H9 (cell line): ENCODE results near the gene PRSS56. TPM values are rescaled to one million over a fixed set of nuclear protein-coding genes. Genes with fewer than 3 reads are reported as not detected.

ENCODE experiments used
- DNase-seq: peaks from one replicate; pipeline ENCODE4 v3.0.0-alpha.2; 2017
- H2AFZ ChIP-seq: one replicate; pipeline ENCODE4 v1.6.1; 2013; ENCODE audit warnings: mild to moderate bottlenecking, low read length, control low read depth, moderate library complexity
- H2AK5ac ChIP-seq: 2 replicates; pipeline ENCODE4 v1.6.1; 2013; ENCODE audit warnings: low read length, control low read depth, mixed read lengths; ENCODE audit not compliant: insufficient read length
- H2BK120ac ChIP-seq: one replicate; pipeline ENCODE4 v1.6.1; 2013; ENCODE audit warnings: low read depth, mild to moderate bottlenecking, low read length, control low read depth, inconsistent platforms; ENCODE audit not compliant: poor library complexity, severe bottlenecking
- H2BK12ac ChIP-seq: 2 replicates; pipeline ENCODE4 v1.6.1; 2013; ENCODE audit warnings: low read length, control low read depth, mixed read lengths, low read depth; ENCODE audit not compliant: insufficient read length
- H2BK15ac ChIP-seq: 2 replicates; pipeline ENCODE4 v1.6.1; 2013; ENCODE audit warnings: low read depth, low read length, control low read depth
- H2BK20ac ChIP-seq: one replicate; pipeline ENCODE4 v1.6.1; 2013; ENCODE audit warnings: low read depth, mild to moderate bottlenecking, low read length, control low read depth, inconsistent platforms; ENCODE audit not compliant: poor library complexity, severe bottlenecking
- H2BK5ac ChIP-seq: 2 replicates; pipeline ENCODE4 v1.6.1; 2013; ENCODE audit warnings: low read length, control low read depth, mixed read lengths; ENCODE audit not compliant: insufficient read length
- H3K14ac ChIP-seq: 2 replicates; pipeline ENCODE4 v1.6.1; 2013; ENCODE audit warnings: low read length, control low read depth; ENCODE audit not compliant: insufficient read depth
- H3K18ac ChIP-seq: 2 replicates; pipeline ENCODE4 v1.6.1; 2013; ENCODE audit warnings: low read depth, mild to moderate bottlenecking, mixed read lengths, low read length, control low read depth; ENCODE audit not compliant: insufficient read length
- H3K23ac ChIP-seq: 2 replicates; pipeline ENCODE4 v1.6.1; 2013; ENCODE audit warnings: low read length, control low read depth, mixed read lengths, low read depth; ENCODE audit not compliant: insufficient read length
- H3K23me2 ChIP-seq: 2 replicates; pipeline ENCODE4 v1.6.1; 2013; ENCODE audit warnings: low read depth, mild to moderate bottlenecking, mixed read lengths, low read length, control low read depth; ENCODE audit not compliant: insufficient read length, poor library complexity, severe bottlenecking
- H3K27ac ChIP-seq: 2 replicates; pipeline ENCODE4 v1.5.1; 2013; ENCODE audit warnings: low read length, control low read depth, mixed read lengths, low read depth; ENCODE audit not compliant: insufficient read length
- H3K27me3 ChIP-seq: 2 replicates; pipeline ENCODE4 v1.6.1; 2013; ENCODE audit warnings: low read length, control low read depth, inconsistent platforms; ENCODE audit not compliant: insufficient read depth
- H3K4ac ChIP-seq: 2 replicates; pipeline ENCODE4 v1.6.1; 2013; ENCODE audit warnings: low read depth, mild to moderate bottlenecking, control low read depth, inconsistent platforms, low read length, moderate library complexity
- H3K4me1 ChIP-seq: 2 replicates; pipeline ENCODE4 v1.6.1; 2013; ENCODE audit warnings: low read length, control low read depth, inconsistent platforms; ENCODE audit not compliant: insufficient read depth
- H3K4me2 ChIP-seq: 2 replicates; pipeline ENCODE4 v1.6.1; 2013; ENCODE audit warnings: low read length, control low read depth, mixed read lengths; ENCODE audit not compliant: insufficient read length, insufficient read depth
- H3K56ac ChIP-seq: 2 replicates; pipeline ENCODE4 v1.6.1; 2013; ENCODE audit warnings: low read depth, mild to moderate bottlenecking, mixed read lengths, low read length, control low read depth; ENCODE audit not compliant: insufficient read length
- H3K79me1 ChIP-seq: 2 replicates; pipeline ENCODE4 v1.6.1; 2013; ENCODE audit warnings: low read depth, mild to moderate bottlenecking, moderate library complexity, low read length, control low read depth, inconsistent platforms; ENCODE audit not compliant: insufficient read depth, poor library complexity, severe bottlenecking
- H3K79me2 ChIP-seq: 2 replicates; pipeline ENCODE4 v1.6.1; 2013; ENCODE audit warnings: low read length, control low read depth, inconsistent platforms; ENCODE audit not compliant: insufficient read depth
- H3K9ac ChIP-seq: 2 replicates; pipeline ENCODE4 v1.6.1; 2013; ENCODE audit warnings: low read length, control low read depth, mixed read lengths; ENCODE audit not compliant: insufficient read length; ENCODE audit errors: extremely low read depth
- H3K9me3 ChIP-seq: one replicate; pipeline ENCODE4 v1.6.1; 2013; ENCODE audit warnings: low read depth, low read length, inconsistent platforms; ENCODE audit not compliant: control insufficient read depth
- H3T11ph ChIP-seq: one replicate; pipeline ENCODE4 v1.6.1; 2013; ENCODE audit warnings: mild to moderate bottlenecking, low read length, control low read depth, inconsistent platforms
- H4K20me1 ChIP-seq: one replicate; pipeline ENCODE4 v1.6.1; 2013; ENCODE audit not compliant: control insufficient read depth, insufficient read length, insufficient read depth
- H4K5ac ChIP-seq: 2 replicates; pipeline ENCODE4 v1.6.1; 2013; ENCODE audit warnings: low read depth, mild to moderate bottlenecking, mixed read lengths, low read length, control low read depth; ENCODE audit not compliant: insufficient read length
- H4K8ac ChIP-seq: replicated peaks from 2 replicates; pipeline ENCODE4 v1.6.1; 2013; ENCODE audit warnings: low read length, control low read depth, mixed read lengths, low read depth; ENCODE audit not compliant: insufficient read length
- H4K91ac ChIP-seq: 2 replicates; pipeline ENCODE4 v1.6.1; 2013; ENCODE audit warnings: low read depth, mild to moderate bottlenecking, moderate library complexity, mixed read lengths, low read length, control low read depth; ENCODE audit not compliant: insufficient read length
- H3K27ac Mint-ChIP-seq, 3 experiments: 2 replicates in 2 of 3; 3 replicates in 1 of 3; pipeline ENCODE4 v1.8.0; 2020 to 2021; ENCODE audit warnings: mixed read lengths in 3 of 3, mild to moderate bottlenecking in 1 of 3, moderate library complexity in 1 of 3
- H3K27me3 Mint-ChIP-seq: 2 replicates; pipeline ENCODE4 v1.8.0; 2021; ENCODE audit warnings: low read depth, mild to moderate bottlenecking, moderate library complexity, mixed read lengths
- H3K36me3 Mint-ChIP-seq, 3 experiments: 2 replicates in 2 of 3; 3 replicates in 1 of 3; pipeline ENCODE4 v1.8.0; 2020 to 2021; ENCODE audit warnings: low read depth in 3 of 3, mixed read lengths in 3 of 3; ENCODE audit not compliant: insufficient read depth in 1 of 3
- H3K4me1 Mint-ChIP-seq, 2 experiments: 2 replicates each; pipeline ENCODE4 v1.8.0; 2020; ENCODE audit warnings: mixed read lengths in 2 of 2
- H3K4me3 Mint-ChIP-seq, 2 experiments: 2 replicates in 1 of 2; 3 replicates in 1 of 2; pipeline ENCODE4 v1.8.0; 2020 to 2021; ENCODE audit warnings: mild to moderate bottlenecking in 2 of 2, mixed read lengths in 2 of 2, moderate library complexity in 1 of 2
- H3K9me3 Mint-ChIP-seq, 2 experiments: 2 replicates in 1 of 2; 3 replicates in 1 of 2; pipeline ENCODE4 v1.8.0; 2020; ENCODE audit warnings: mild to moderate bottlenecking in 2 of 2, mixed read lengths in 2 of 2, moderate library complexity in 1 of 2
- CTCF ChIP-seq: fragments of 200-600 bp; sonication (generic); conservative IDR thresholded peaks from 3 replicates; pipeline ENCODE4 v1.8.0; 2021; ENCODE audit warnings: antibody characterized with exemption, mild to moderate bottlenecking
- WGBS: extraction: QIAGEN DNeasy Blood & Tissue Kit; methylation state at CpG from one replicate; pipeline ENCODE4 v1.1.7; 2013; ENCODE audit warnings: missing lambda C conversion rate, low lambda C conversion rate, mixed read lengths; ENCODE audit not compliant: insufficient read length; ENCODE audit errors: extremely low coverage; 5-methylcytosine and 5-hydroxymethylcytosine counted together
- total RNA-seq: library from RNA; stranded (reverse); gene quantifications from 2 replicates; pipeline ENCODE4 v1.2.1, GENCODE V29; 2021

The PRSS56 gene
- total RNA-seq, 1 experiment from 2014 or later: not detected

- H2AK5ac ChIP-seq: no peak overlapping the region
Observed at GRCh38 chr2:232488721-232489300, 31.4 kb upstream of the PRSS56 start.

More at GRCh38 chr2:232488721-232489300, 31.4 kb upstream of the PRSS56 start:
- no peaks in the 10 kb centered on the region; a peak in 1 of 5 replicates for H3K9me3 Mint-ChIP-seq
- peaks cover 22 to 44% of the 10 kb centered on the region in 2 experiments for H3K4me1 Mint-ChIP-seq
- H3K79me1 ChIP-seq: no peaks in the 10 kb centered on the region
- no peaks in the 10 kb centered on the region for H3K9me3 ChIP-seq
- no peak overlapping the region for H3K4ac ChIP-seq
- H4K91ac ChIP-seq: no peak overlapping the region
- H2BK5ac ChIP-seq: no peak overlapping the region
- peak overlapping the region in 1 of 2 experiments; percentile 63; a peak in 2 of 5 replicates for H3K4me3 Mint-ChIP-seq
- no peak overlapping the region for H2BK120ac ChIP-seq
- H4K8ac ChIP-seq: no peak overlapping the region
- H3K79me2 ChIP-seq: no peaks in the 10 kb centered on the region
- no CpG with 5 or more reads among the region's 5 CpGs for WGBS
- H4K20me1 ChIP-seq: no peaks in the 10 kb centered on the region
- peaks cover 34% of the 10 kb centered on the region for H3K27me3 ChIP-seq
- no peak overlapping the region for H3T11ph ChIP-seq
- H3K23me2 ChIP-seq: peaks cover 9% of the 10 kb centered on the region
- no peak overlapping the region for H2AFZ ChIP-seq
- H4K5ac ChIP-seq: no peak overlapping the region
- no peak for DNase-seq
- TF ChIP-seq CTCF: no peak
- H2BK12ac ChIP-seq: no peak overlapping the region
- H3K14ac ChIP-seq: no peak overlapping the region
- H3K27ac Mint-ChIP-seq: no peak overlapping the region; a peak in 1 of 7 replicates
- no peak overlapping the region for H3K56ac ChIP-seq
- H3K27ac ChIP-seq: no peak overlapping the region
- H3K23ac ChIP-seq: no peak overlapping the region
- no peak overlapping the region for H2BK15ac ChIP-seq
- peaks cover 2% of the 10 kb centered on the region; the same call in 1 of the 2 replicates for H3K4me1 ChIP-seq
- no peak overlapping the region for H2BK20ac ChIP-seq
- no peak overlapping the region for H3K18ac ChIP-seq
- H3K36me3 Mint-ChIP-seq: peaks cover 0 to 8% (median 0%) of the 10 kb centered on the region in 3 experiments; a peak in 3 of 7 replicates
- no peak overlapping the region for H3K9ac ChIP-seq
- peaks cover 76% of the 10 kb centered on the region for H3K27me3 Mint-ChIP-seq
- no peak overlapping the region for H3K4me2 ChIP-seq
